Measurements from ENCODE around the gene SEMA6D. TPM values are rescaled to one million over a fixed set of nuclear protein-coding genes. Genes with fewer than 3 reads are reported as not detected.

SEMA6D gene
- total and polyA plus RNA-seq, 10 of the 15 experiments (the other 5 are each of a cell fraction or from before 2014, with no cell fraction given) = 0.01 to 0.52 (median 0.09) TPM; not detected in 6

- FAIRE-seq (no peak), DNase-seq (ENCODE audit: low read depth, low spot score) (no peak), ATAC-seq (no peak)
- Histone ChIP-seq H3K4me2 (ENCODE audit: control insufficient read depth, insufficient read depth) (no peak overlapping the region), H2AFZ (ENCODE audit: control insufficient read depth, low read depth, low read length) (no peak overlapping the region), H3K79me2 (ENCODE audit: control insufficient read depth, insufficient read depth, low read length) (no peaks in the 10 kb centered on the region), H3K4me3 (no peak overlapping the region), H3K9ac (ENCODE audit: control insufficient read depth, insufficient read depth, low read length) (no peak overlapping the region), H3K4me1 (ENCODE audit: control insufficient read depth, insufficient read depth, low read length) (no peaks in the 10 kb centered on the region), H3K36me3 (ENCODE audit: control insufficient read depth in 2 of 2, insufficient read depth in 2 of 2, low read length in 1 of 2) (no peaks in the 10 kb centered on the region), H3K27me3 (replicated peaks in 1 of 2; ENCODE audit: control insufficient read depth in 2 of 2, insufficient read depth in 2 of 2, low read length in 1 of 2) (no peaks in the 10 kb centered on the region; a peak in 1 of 4 replicates), H3K27ac (ENCODE audit: control insufficient read depth, insufficient read depth) (no peak overlapping the region), H3K9me3 (replicated peaks; ENCODE audit: control insufficient read depth, insufficient read depth, low read length) (no peaks in the 10 kb centered on the region; the same call in 2 of the 3 replicates), H4K20me1 (ENCODE audit: control insufficient read depth, insufficient read depth) (no peaks in the 10 kb centered on the region)
- in situ Hi-C loops (cut with MboI) = no loop called here
- ChIA-PET SMC1A (ENCODE audit: uncharacterized antibody, unreplicated experiment) (no interaction called here), RAD21 (ENCODE audit: unreplicated experiment) (no interaction called here), POLR2A (no interaction called here), CTCF (no interaction called here)
- no peak for TF ChIP-seq RAD51 (IDR thresholded peaks at IDR 0.05)
- no peak for TF ChIP-seq ZNF687 (IDR thresholded peaks at IDR 0.05)
- TF ChIP-seq CHD4 (IDR thresholded peaks at IDR 0.05) = no peak
- TF ChIP-seq ATF2 (IDR thresholded peaks at IDR 0.05; ENCODE audit: low read length) = no peak
- TF ChIP-seq ZNF24 (IDR thresholded peaks at IDR 0.05) = no peak
- no peak for TF ChIP-seq RB1 (IDR thresholded peaks at IDR 0.05; ENCODE audit: borderline replicate concordance)
- no peak for TF ChIP-seq ZNF622 (IDR thresholded peaks at IDR 0.05)
- no peak for TF ChIP-seq ZNF384 (IDR thresholded peaks at IDR 0.05; ENCODE audit: borderline replicate concordance, low read depth, low read length)
- no peak for TF ChIP-seq KDM1A (IDR thresholded peaks at IDR 0.05; ENCODE audit: borderline replicate concordance)
- TF ChIP-seq SMC3 (IDR thresholded peaks at IDR 0.05; ENCODE audit: borderline replicate concordance, low read length) = no peak
- TF ChIP-seq CEBPZ (IDR thresholded peaks at IDR 0.05; ENCODE audit: low read depth, low read length) = no peak
- TF ChIP-seq EED (IDR thresholded peaks at IDR 0.05; ENCODE audit: low read depth) = no peak
- no peak for TF ChIP-seq CREB1 (IDR thresholded peaks at IDR 0.05; ENCODE audit: low read depth)
- TF ChIP-seq SUPT20H (IDR thresholded peaks at IDR 0.05; ENCODE audit: borderline replicate concordance, control insufficient read depth, low read depth, low read length) = no peak
- TF ChIP-seq RCOR1 (conservative IDR thresholded peaks at IDR 0.05; ENCODE audit: low read depth, low read length) = no peak
- no TSS peak for BruUV-seq (replicated peaks)
- intact Hi-C loops (cut with micrococcal nuclease; ENCODE audit: unreplicated experiment) = no loop called here
Measured at GRCh38 chr15:47784820-47785219, 67.5 kb downstream of the SEMA6D start.
